Measurements from ENCODE around the gene DNM3.

- TF ChIP-seq ZNF8 (CRISPR knock-in tag; IDR thresholded peaks at IDR 0.05) (no peak), CSDC2 (CRISPR knock-in tag; IDR thresholded peaks at IDR 0.05) (no peak), SNAI2 (CRISPR knock-in tag; IDR thresholded peaks at IDR 0.05) (no peak), ARNTL (CRISPR knock-in tag; IDR thresholded peaks at IDR 0.05; ENCODE audit: borderline replicate concordance, low read depth) (no peak), PPARA (CRISPR knock-in tag; IDR thresholded peaks at IDR 0.05; ENCODE audit: borderline replicate concordance) (no peak), BACH2 (CRISPR knock-in tag; IDR thresholded peaks at IDR 0.05; ENCODE audit: borderline replicate concordance) (no peak), ZFP3 (CRISPR knock-in tag; IDR thresholded peaks at IDR 0.05) (no peak)
- TF ChIP-seq, protein P1, sequence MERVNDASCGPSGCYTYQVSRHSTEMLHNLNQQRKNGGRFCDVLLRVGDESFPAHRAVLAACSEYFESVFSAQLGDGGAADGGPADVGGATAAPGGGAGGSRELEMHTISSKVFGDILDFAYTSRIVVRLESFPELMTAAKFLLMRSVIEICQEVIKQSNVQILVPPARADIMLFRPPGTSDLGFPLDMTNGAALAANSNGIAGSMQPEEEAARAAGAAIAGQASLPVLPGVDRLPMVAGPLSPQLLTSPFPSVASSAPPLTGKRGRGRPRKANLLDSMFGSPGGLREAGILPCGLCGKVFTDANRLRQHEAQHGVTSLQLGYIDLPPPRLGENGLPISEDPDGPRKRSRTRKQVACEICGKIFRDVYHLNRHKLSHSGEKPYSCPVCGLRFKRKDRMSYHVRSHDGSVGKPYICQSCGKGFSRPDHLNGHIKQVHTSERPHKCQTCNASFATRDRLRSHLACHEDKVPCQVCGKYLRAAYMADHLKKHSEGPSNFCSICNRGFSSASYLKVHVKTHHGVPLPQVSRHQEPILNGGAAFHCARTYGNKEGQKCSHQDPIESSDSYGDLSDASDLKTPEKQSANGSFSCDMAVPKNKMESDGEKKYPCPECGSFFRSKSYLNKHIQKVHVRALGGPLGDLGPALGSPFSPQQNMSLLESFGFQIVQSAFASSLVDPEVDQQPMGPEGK (CRISPR knock-in tag; IDR thresholded peaks at IDR 0.05; ENCODE audit: borderline replicate concordance) = no peak
- TF ChIP-seq, protein P2, sequence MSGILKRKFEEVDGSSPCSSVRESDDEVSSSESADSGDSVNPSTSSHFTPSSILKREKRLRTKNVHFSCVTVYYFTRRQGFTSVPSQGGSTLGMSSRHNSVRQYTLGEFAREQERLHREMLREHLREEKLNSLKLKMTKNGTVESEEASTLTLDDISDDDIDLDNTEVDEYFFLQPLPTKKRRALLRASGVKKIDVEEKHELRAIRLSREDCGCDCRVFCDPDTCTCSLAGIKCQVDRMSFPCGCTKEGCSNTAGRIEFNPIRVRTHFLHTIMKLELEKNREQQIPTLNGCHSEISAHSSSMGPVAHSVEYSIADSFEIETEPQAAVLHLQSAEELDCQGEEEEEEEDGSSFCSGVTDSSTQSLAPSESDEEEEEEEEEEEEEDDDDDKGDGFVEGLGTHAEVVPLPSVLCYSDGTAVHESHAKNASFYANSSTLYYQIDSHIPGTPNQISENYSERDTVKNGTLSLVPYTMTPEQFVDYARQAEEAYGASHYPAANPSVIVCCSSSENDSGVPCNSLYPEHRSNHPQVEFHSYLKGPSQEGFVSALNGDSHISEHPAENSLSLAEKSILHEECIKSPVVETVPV (CRISPR knock-in tag; IDR thresholded peaks at IDR 0.05) = no peak
These were observed 565.7 kb downstream of the DNM3 start for GRCh38 chr1:172406968-172407367.

Data from SK-N-SH treated with all-trans-retinoic acid at 6 μM for 48 hours (cell line).